ENCODE results near the gene MYOD1.

MYOD1 gene

DNA sequence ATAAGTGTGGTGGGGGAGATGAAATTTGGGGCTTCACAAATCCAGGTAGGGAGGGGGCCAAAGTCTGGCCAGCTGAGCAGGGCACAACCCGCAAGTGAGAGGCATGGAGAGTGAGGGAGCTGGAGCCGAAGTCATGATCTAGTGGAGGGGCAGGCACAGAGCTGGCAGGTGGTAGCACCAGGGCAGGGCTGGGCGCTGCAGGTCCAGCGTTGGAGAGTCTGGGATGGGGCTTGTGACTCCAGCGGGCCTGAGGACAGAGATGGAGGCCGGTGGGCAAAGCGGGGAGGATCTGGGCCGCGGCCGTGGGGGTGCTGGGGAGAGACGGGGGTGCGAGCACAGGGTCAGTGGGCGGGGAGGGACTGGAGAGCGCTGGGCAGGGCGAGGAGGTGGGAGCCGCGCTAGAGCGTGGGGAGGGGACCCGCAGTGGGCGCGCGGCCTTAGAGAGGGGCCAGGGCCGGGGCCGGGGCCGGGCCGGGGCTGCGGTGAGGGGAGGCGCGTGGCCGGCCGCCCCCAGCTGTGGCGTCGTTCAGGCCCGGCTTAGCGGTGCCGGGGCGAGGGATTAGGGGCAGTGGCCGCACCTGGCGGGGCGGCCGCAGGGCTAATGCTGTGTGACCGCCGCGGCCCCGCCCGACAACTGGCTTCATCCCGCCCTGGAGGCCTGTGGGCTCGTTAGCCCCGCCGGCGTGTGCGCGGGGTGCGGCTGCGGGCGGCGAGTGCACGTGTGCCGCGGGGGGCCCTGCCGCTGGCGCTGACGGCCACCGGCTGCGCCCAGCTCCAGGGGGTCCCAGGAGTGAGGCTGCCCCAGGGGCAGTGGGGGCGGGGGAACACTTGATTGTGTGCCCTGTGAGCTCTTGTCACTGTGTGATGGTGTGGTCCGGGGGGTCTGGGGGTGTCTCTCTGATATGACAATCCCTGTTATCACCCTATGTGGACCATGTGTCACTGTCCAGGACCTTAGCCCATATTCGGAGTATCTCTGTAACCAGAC is 23.6 kb upstream of the MYOD1 start:
- no peak overlapping the region for H3K27ac ChIP-seq
- TF ChIP-seq ZFX (IDR thresholded peaks at IDR 0.05) (no peak), CTCF (conservative IDR thresholded peaks at IDR 0.05) (no peak)

DNA sequence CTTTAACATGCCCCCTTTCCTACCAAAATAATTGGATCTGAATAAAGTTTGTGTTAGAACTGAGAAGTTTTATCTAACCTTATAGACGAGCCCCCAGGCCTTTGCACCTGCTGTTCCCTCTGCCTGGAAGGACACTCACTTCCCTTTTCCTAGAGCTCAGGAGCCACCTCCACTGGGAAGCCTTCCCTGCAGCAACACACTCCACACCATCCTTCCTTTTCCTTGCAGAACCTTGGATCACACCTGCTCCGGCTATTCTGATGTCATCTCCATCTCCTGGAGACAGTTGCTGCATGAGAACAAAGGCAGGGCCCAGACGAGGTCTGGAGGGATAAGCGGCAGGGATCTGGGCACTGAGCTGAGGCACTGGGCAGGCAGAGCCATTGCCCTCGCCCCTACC is 22.6 kb upstream of the MYOD1 start:
- TF ChIP-seq ZFX (IDR thresholded peaks at IDR 0.05) (no peak), CTCF (conservative IDR thresholded peaks at IDR 0.05) (no peak)
- no peak overlapping the region for H3K27ac ChIP-seq

DNA sequence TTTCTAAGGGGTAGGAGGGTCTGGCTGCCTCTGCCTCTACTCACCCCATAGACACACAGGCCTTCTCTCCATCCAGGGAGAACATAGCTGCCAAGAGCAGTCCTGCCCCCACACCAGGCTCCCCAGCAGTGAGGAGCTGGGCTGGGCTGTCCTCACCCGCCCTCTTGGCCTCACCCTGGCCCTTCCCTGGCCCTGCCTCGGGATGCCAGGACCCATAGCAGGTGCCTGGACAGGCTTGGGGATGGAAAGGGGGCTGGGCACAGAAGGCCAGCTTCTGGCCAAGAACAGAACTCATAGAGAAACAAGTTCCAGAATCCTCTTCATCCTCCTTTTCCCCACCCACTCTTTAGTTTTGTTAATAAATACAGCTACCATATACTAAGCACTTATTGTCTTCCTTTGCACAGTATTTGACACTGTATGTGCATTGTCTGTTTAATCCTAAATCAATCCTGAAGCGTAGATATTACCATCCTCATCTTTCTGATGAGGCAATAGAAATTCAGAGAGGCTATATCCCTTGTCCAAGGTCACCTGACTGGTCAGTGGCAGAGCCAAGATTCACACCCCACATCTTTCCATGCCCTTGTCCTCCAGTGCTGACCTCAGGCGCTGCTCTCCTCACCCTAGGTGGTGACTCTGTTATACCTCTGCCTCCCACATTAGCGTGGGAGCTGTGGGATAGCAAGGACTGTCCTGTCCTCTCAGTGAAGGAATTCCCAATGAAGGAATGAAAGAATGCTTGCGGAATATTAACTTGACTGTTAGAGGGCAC is 22.0 kb upstream of the MYOD1 start:
- TF ChIP-seq CTCF (conservative IDR thresholded peaks at IDR 0.05) = no peak
- no peak for TF ChIP-seq ZFX (IDR thresholded peaks at IDR 0.05)
- H3K27ac ChIP-seq = no peak overlapping the region

DNA sequence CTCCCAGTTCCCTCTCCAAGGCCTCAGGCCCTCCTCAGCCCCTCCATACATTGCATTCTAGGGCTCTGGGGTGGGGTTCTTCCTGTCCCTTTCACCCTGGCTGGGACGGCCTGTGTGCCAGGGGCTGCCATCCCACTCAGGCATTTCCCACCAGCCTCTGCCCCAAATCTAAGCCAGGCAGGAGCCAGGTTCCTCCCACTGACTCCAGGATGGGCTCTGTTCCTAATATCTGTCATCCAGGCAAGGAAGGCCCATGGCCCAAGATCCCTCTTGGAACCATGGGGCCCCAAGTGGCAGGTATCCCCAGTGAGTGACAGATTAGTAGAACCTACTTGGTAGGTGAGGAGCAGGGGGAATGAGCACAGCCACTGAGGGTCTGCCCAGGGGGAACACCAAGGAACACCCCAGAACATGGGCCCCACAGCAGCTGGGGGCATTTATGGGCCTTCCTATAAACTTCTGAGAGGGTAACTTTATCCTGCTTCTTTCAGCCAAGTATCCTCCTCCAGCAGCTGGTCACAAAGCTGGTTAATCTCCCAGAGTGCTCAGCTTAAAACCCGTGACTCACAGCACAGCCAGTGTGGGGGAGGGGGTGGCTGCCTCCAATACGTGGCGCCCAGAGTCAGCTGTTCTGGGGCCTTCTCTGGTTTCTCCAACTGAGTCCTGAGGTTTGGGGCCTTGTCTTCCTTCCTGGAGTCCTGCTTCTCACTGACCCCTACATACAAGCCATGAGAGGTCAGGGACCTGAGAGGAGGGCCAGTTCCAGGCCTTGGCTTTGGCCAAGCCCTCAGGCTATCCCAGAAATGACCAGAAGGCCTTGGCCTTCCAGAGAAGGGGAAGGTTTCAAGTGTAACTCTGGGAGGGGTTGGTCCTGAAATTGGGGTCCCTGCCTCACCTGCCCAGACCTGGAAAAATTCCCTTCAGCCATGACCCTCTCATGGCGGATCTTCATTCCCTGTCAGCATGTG is 19.9 kb upstream of the MYOD1 start:
- no peak for TF ChIP-seq ZFX (IDR thresholded peaks at IDR 0.05)
- TF ChIP-seq CTCF (conservative IDR thresholded peaks at IDR 0.05) = no peak
- H3K27ac ChIP-seq = no peak overlapping the region

GRCh38 chr11:17700991-17701390 is 18.4 kb upstream of the MYOD1 start:
- H3K27ac ChIP-seq = no peak overlapping the region
- TF ChIP-seq CTCF (conservative IDR thresholded peaks at IDR 0.05) (no peak), ZFX (IDR thresholded peaks at IDR 0.05) (no peak)

- TF ChIP-seq CTCF (conservative IDR thresholded peaks at IDR 0.05) (no peak), ZFX (IDR thresholded peaks at IDR 0.05) (no peak)
- H3K27ac ChIP-seq = no peak overlapping the region
Measured at GRCh38 chr11:17702876-17703275, 16.5 kb upstream of the MYOD1 start.
